ENCODE measurements around the gene OXNAD1. TPM values are rescaled to one million over a fixed set of nuclear protein-coding genes. Genes with fewer than 3 reads are reported as not detected.

OXNAD1 gene
- total RNA-seq, 1 donor from 2014 or later: 10.0 TPM

- DNase-seq (ENCODE audit: low read depth in 2 of 2): peak; percentile 69 to 80
Observed at GRCh38 chr3:16247282-16248061, 17.5 kb upstream of the OXNAD1 start.

- no peak for DNase-seq (ENCODE audit: low read depth in 2 of 2)
Observed at GRCh38 chr3:16248556-16248955, 16.5 kb upstream of the OXNAD1 start.

- peak in 1 of 2 donors; percentile 56 for DNase-seq (ENCODE audit: low read depth in 2 of 2)
Observed at GRCh38 chr3:16249336-16249735, 15.7 kb upstream of the OXNAD1 start.

- DNase-seq (ENCODE audit: low read depth in 2 of 2): no peak
Observed at GRCh38 chr3:16249886-16250285, 15.1 kb upstream of the OXNAD1 start.

GRCh38 chr3:16251316-16252085 is 13.5 kb upstream of the OXNAD1 start:
- peak; percentile 65 to 74 for DNase-seq (ENCODE audit: low read depth in 2 of 2)

GRCh38 chr3:16252243-16252978 is 12.6 kb upstream of the OXNAD1 start:
- DNase-seq (ENCODE audit: low read depth in 2 of 2): peak; percentile 26 to 45

- no peak for DNase-seq (ENCODE audit: low read depth in 2 of 2)
Observed at GRCh38 chr3:16252988-16253387, 12.0 kb upstream of the OXNAD1 start.

GRCh38 chr3:16253601-16254000 is 11.4 kb upstream of the OXNAD1 start:
- DNase-seq (ENCODE audit: low read depth in 2 of 2): no peak

GRCh38 chr3:16254916-16255315 is 10.1 kb upstream of the OXNAD1 start:
- no peak for DNase-seq (ENCODE audit: low read depth in 2 of 2)

- no peak for DNase-seq (ENCODE audit: low read depth in 2 of 2)
Observed at GRCh38 chr3:16255326-16255725, 9.7 kb upstream of the OXNAD1 start.

- DNase-seq (ENCODE audit: low read depth in 2 of 2): no peak
Observed at GRCh38 chr3:16255726-16256125, 9.3 kb upstream of the OXNAD1 start.

- no peak for DNase-seq (ENCODE audit: low read depth in 2 of 2)
Observed at GRCh38 chr3:16257309-16257708, 7.7 kb upstream of the OXNAD1 start.

- no peak for DNase-seq (ENCODE audit: low read depth in 2 of 2)
Observed at GRCh38 chr3:16258177-16258576, 6.8 kb upstream of the OXNAD1 start.

- no peak for DNase-seq (ENCODE audit: low read depth in 2 of 2)
Observed at GRCh38 chr3:16258866-16259265, 6.1 kb upstream of the OXNAD1 start.

- DNase-seq (ENCODE audit: low read depth in 2 of 2): no peak
Observed at GRCh38 chr3:16260046-16260445, 5.0 kb upstream of the OXNAD1 start.

- no peak for DNase-seq (ENCODE audit: low read depth in 2 of 2)
Observed at GRCh38 chr3:16262174-16262573, 2.8 kb upstream of the OXNAD1 start.

- no peak for DNase-seq (ENCODE audit: low read depth in 2 of 2)
Observed at GRCh38 chr3:16264174-16264707, 771 bp upstream of the OXNAD1 start.

GRCh38 chr3:16265455-16265786 is 409 bp downstream of the OXNAD1 start:
- no peak for DNase-seq (ENCODE audit: low read depth in 2 of 2)

GRCh38 chr3:16266714-16267113 is 1.7 kb downstream of the OXNAD1 start:
- no peak for DNase-seq (ENCODE audit: low read depth in 2 of 2)

- DNase-seq (ENCODE audit: low read depth in 2 of 2): no peak
Observed at GRCh38 chr3:16270855-16271254, 5.8 kb downstream of the OXNAD1 start.

GRCh38 chr3:16272588-16272987 is 7.6 kb downstream of the OXNAD1 start:
- DNase-seq (ENCODE audit: low read depth in 2 of 2): no peak

- no peak for DNase-seq (ENCODE audit: low read depth in 2 of 2)
Observed at GRCh38 chr3:16273867-16274266, 8.9 kb downstream of the OXNAD1 start.
